OCI-LY3 (cell line): ENCODE results near the gene HACD2.

ENCODE experiments used
- H2AFZ ChIP-seq: fragments of 200-600, 300-600 bp; shearing (Covaris generic); 2 replicates; pipeline ENCODE4 v1.6.0; 2014; ENCODE audit warnings: antibody characterized with exemption, low read depth, low read length
- H3K27ac ChIP-seq: fragments of 200-600, 300-600 bp; sonication (generic); 2 replicates; pipeline ENCODE4 v1.5.1; 2014; ENCODE audit warnings: mild to moderate bottlenecking, low read length, moderate library complexity, mixed read lengths
- H3K27me3 ChIP-seq: fragments of 200-600, 300-600 bp; sonication (generic); 2 replicates; pipeline ENCODE4 v1.6.1; 2014; ENCODE audit warnings: low read depth, low read length, mixed read lengths
- H3K36me3 ChIP-seq: fragments of 200-600, 300-600 bp; sonication (generic); replicated peaks from 2 replicates; pipeline ENCODE3; 2014; ENCODE audit warnings: low read depth, low read length, mixed read lengths
- H3K4me1 ChIP-seq: fragments of 300-600, 200-600 bp; sonication (generic); 2 replicates; pipeline ENCODE4 v1.6.1; 2014; ENCODE audit warnings: low read length, mixed read lengths
- H3K4me2 ChIP-seq: fragments of 200-600, 300-600 bp; sonication (generic); 2 replicates; pipeline ENCODE4 v1.6.1; 2014; ENCODE audit warnings: low read length, mixed read lengths
- H3K4me3 ChIP-seq: fragments of 300-600, 200-600 bp; sonication (generic); 2 replicates; pipeline ENCODE4 v1.5.1; 2014; ENCODE audit warnings: antibody characterized with exemption, mild to moderate bottlenecking, low read length, moderate library complexity
- H3K79me2 ChIP-seq: fragments of 300-600, 200-600 bp; shearing (Covaris generic); 2 replicates; pipeline ENCODE4 v1.6.1; 2014; ENCODE audit warnings: mild to moderate bottlenecking, low read length, mixed read lengths
- H3K9ac ChIP-seq: fragments of 300-600, 200-600 bp; shearing (Covaris generic); 2 replicates; pipeline ENCODE4 v1.6.0; 2014; ENCODE audit warnings: mild to moderate bottlenecking, low read length, moderate library complexity
- H3K9me3 ChIP-seq: fragments of 200-600, 300-600 bp; shearing (Covaris generic); 2 replicates; pipeline ENCODE4 v1.6.1; 2014; ENCODE audit warnings: low read length, mixed read lengths; ENCODE audit not compliant: insufficient read depth
- H4K20me1 ChIP-seq: fragments of 200-600, 300-600 bp; sonication (generic); 2 replicates; pipeline ENCODE4 v1.6.1; 2016; ENCODE audit warnings: low read length, mixed read lengths; ENCODE audit not compliant: insufficient read depth
- EZH2phosphoT487 ChIP-seq: fragments of 200-600 bp; shearing (Covaris generic); IDR thresholded peaks from 2 replicates; pipeline ENCODE4 v1.6.1; 2018; ENCODE audit warnings: antibody characterized with exemption, mixed run types, low read depth
- TF ChIP-seq, protein P1 (sequence below): fragments of 200-600, 300-600 bp; sonication (generic); IDR thresholded peaks from 2 replicates; pipeline ENCODE4 v1.5.1; 2014; ENCODE audit warnings: antibody characterized with exemption, low read length, low read depth

The HACD2 gene

DNA sequence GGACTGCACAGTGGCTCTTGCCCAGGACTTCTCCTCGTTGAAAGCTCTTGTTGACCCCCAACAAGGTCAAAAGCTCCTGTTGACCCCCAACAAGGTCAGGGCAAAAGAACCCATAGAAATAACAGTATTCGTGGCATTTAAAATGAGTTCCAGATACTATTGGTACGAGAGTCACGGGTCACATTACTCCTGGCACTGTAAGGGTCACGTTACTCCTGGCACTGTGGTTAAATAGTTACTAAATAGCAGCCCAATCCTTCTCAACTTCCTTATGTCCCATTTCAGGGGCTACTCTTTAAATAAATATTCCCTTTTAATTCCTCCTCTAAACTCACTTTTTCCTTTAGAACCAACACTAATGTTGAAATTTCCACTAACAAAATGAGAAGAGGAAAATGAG is 117.8 kb downstream of the HACD2 start:
- TF ChIP-seq EZH2phosphoT487: no peak
- TF ChIP-seq, protein P1, sequence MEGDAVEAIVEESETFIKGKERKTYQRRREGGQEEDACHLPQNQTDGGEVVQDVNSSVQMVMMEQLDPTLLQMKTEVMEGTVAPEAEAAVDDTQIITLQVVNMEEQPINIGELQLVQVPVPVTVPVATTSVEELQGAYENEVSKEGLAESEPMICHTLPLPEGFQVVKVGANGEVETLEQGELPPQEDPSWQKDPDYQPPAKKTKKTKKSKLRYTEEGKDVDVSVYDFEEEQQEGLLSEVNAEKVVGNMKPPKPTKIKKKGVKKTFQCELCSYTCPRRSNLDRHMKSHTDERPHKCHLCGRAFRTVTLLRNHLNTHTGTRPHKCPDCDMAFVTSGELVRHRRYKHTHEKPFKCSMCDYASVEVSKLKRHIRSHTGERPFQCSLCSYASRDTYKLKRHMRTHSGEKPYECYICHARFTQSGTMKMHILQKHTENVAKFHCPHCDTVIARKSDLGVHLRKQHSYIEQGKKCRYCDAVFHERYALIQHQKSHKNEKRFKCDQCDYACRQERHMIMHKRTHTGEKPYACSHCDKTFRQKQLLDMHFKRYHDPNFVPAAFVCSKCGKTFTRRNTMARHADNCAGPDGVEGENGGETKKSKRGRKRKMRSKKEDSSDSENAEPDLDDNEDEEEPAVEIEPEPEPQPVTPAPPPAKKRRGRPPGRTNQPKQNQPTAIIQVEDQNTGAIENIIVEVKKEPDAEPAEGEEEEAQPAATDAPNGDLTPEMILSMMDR: no peak
- Histone ChIP-seq H3K27ac (no peak overlapping the region), H3K79me2 (no peaks in the 10 kb centered on the region), H3K27me3 (peaks cover 22% of the 10 kb centered on the region), H3K4me2 (no peak overlapping the region), H3K4me3 (no peak overlapping the region), H3K36me3 (no peaks in the 10 kb centered on the region), H2AFZ (no peak overlapping the region), H4K20me1 (no peaks in the 10 kb centered on the region), H3K9me3 (no peaks in the 10 kb centered on the region), H3K9ac (no peak overlapping the region), H3K4me1 (no peaks in the 10 kb centered on the region)

DNA sequence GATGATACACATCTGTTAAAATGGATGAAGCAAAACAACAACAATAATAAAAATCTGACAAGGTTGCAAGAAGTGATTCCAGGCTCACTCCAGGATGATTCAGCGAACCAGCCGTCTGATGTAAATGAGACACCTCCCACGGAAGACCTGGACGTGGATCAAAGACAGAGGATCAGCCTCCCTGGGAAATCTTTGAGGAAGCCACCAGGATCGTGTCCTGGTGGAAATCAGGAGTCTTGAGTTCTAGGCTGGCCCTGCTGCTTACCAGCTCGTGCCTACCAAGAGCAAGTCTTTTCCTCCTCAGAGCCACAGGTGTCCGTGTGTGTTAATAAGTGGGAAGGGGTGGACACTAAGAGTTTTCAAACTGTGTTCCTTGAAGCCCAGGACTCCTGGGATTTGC is 120.6 kb downstream of the HACD2 start:
- no peak for TF ChIP-seq EZH2phosphoT487
- TF ChIP-seq, protein P1: no peak

DNA sequence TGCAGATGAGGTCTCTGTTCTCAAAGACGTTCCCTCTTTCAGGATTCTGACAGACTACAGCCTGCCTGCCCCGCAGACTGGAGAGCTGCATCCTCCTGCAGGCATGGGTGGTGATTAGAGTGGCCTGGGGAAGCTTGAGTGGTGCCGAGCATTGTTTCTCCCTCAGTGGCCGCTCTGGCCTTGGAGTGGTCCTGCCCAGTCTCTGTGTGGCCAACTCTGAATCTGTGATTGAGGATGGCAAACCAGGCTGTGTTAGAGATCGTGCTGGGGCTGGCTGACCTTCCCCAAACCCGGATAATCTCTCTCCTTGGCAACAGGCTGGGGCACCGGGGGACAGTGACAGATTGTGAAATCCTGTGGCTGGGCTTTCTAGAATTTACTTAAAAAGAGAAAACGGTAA is 125.0 kb downstream of the HACD2 start:
- TF ChIP-seq, protein P1: no peak
- TF ChIP-seq EZH2phosphoT487: no peak
- H3K4me2 ChIP-seq: no peak overlapping the region
- H3K9ac ChIP-seq: no peak overlapping the region
- no peak overlapping the region for H3K4me3 ChIP-seq
- no peaks in the 10 kb centered on the region for H3K36me3 ChIP-seq
- no peak overlapping the region for H3K27ac ChIP-seq
- no peaks in the 10 kb centered on the region for H3K4me1 ChIP-seq
- H3K27me3 ChIP-seq: peaks cover 25% of the 10 kb centered on the region
- no peaks in the 10 kb centered on the region for H3K9me3 ChIP-seq
- no peaks in the 10 kb centered on the region for H3K79me2 ChIP-seq
- H2AFZ ChIP-seq: no peak overlapping the region
- no peaks in the 10 kb centered on the region for H4K20me1 ChIP-seq

More for the DNA sequence above, 120.6 kb downstream of the HACD2 start:
- Histone ChIP-seq H3K27me3 (peaks cover 31% of the 10 kb centered on the region), H3K79me2 (no peaks in the 10 kb centered on the region), H3K4me1 (no peaks in the 10 kb centered on the region), H3K4me2 (no peak overlapping the region), H3K9me3 (no peaks in the 10 kb centered on the region), H2AFZ (no peak overlapping the region), H3K4me3 (no peak overlapping the region), H3K36me3 (no peaks in the 10 kb centered on the region), H3K9ac (no peak overlapping the region), H3K27ac (no peak overlapping the region), H4K20me1 (no peaks in the 10 kb centered on the region)

DNA sequence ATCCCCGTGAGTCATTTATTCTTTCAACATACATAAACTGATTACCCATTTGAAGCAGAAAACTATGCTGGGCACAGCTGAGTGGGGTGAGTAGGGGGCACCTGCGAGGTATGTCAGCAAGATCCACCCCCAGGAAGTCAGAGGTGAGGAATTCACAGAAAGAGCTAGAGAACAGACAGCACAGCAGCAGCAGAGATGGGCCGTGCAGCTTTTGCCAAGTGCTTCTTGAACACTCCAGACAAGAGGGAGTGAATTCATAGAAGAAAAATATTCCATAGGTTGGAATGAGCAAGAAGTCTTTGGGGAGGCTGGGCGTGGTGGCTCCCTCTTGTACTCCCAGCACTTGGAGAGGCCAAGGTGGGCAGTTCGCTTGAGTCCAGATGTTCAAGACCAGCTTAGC is 126.6 kb downstream of the HACD2 start:
- Histone ChIP-seq H3K27me3 (peaks cover 11% of the 10 kb centered on the region), H3K27ac (no peak overlapping the region), H3K4me3 (no peak overlapping the region), H3K4me1 (no peaks in the 10 kb centered on the region), H3K4me2 (no peak overlapping the region), H3K79me2 (no peaks in the 10 kb centered on the region), H3K36me3 (no peaks in the 10 kb centered on the region), H2AFZ (no peak overlapping the region), H4K20me1 (no peaks in the 10 kb centered on the region), H3K9me3 (no peaks in the 10 kb centered on the region), H3K9ac (no peak overlapping the region)
- TF ChIP-seq EZH2phosphoT487: no peak
- TF ChIP-seq, protein P1: no peak
